ENCODE data around the gene SPOCK2.

Gene SPOCK2

DNA sequence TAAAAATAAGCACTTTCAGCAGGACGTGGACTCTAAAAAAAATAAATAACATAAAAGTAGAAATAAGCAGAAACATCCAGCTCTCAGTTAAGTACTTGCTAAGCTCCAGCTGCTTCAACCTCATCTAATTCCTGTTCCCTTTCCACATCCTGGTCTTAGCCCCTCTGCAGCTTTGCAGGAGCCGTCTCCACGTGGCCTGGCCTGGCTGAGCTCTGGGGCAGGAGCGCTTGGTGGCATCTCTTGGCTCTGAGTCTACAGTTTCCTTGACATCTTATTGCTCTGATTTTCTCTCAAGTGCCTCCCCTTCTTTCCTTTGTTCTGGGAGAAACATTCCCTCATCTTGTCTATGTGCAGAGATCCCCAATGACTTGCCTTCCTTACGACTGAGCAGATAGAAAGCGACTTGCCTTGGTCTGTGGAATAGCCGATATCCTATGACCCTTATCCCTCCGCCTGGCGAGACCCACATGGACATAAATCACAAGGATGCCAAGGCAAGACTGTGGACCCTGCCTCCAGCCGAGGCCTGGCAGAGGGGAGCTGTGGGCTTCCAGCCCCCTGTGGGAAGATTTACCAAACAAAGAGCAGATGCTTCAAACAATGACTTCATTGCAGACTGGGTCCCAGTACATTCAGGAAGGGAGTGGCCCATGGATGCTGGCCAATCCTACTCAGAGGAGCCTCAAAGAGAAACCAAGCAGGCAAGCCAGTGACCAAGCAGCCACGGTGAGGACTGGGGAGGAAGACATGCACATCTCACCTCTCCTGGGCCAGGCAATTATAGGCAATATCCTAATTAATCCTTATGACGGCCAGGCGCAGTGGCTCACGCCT is 61.9 kb downstream of the SPOCK2 start:
- no peak for DNase-seq

GRCh38 chr10:72025832-72026231 is 62.5 kb downstream of the SPOCK2 start:
- DNase-seq: no peak

DNA sequence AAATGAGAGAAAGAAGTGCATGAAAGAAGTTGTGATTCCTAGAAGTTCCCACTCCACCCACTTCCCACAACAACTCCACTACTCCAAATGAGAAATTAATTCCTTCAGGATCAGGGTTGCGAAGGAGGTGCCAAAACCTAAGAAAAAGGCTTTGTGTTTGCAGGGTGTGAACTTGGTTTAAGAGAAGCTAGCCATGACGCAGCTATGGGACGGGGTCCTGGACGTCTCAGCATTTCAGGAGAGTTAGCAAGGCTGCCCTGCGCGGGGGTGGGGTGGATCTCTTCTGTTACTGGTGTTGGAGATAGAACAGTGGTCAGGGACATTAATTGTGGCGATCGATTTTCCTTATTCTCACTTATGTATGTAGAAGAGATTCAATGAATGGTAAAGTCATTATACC is 63.0 kb downstream of the SPOCK2 start:
- no peak for DNase-seq

- DNase-seq: no peak
Observed at GRCh38 chr10:72024596-72024995, 63.8 kb downstream of the SPOCK2 start.

GRCh38 chr10:72022228-72022627 is 66.1 kb downstream of the SPOCK2 start:
- no peak for DNase-seq

- DNase-seq: no peak
Observed at GRCh38 chr10:72020914-72021809, 67.2 kb downstream of the SPOCK2 start.

DNA sequence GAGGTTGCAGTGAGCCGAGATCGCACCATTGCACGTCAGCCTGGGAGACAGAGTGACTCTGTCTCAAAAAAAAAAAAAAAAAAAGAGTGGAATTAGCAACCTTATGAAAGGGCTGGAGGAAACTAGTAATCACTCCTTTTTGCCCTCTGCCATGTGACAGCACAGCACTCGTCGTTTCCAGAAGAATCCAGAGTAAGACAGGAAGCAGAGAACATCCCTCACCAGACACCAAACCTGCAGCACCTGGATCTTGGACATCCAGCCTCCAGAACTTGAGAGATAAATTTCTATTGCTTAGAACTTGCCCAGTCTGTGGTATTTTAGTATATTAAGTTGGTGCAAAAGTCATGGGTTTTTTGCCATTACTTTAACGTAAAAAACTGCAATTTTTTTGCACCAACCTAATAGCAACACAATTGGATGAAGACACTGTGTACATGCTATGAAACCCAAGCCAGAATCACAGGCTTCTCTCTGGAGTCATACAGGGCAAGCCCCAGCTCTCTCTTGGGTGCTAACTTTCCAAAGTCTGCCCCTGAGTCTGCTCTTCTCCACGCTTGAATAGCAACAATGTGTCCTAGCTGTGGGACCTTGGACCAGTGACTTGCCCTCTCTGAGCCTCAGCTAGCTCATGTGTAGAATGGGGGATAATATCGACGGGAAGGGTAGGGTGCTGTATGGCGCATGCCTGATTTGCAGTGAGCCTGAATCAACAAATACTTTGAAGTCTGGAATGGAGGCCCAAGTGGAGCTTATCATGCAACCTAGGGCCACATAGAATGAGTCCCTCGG is 69.1 kb downstream of the SPOCK2 start:
- DNase-seq: no peak

DNA sequence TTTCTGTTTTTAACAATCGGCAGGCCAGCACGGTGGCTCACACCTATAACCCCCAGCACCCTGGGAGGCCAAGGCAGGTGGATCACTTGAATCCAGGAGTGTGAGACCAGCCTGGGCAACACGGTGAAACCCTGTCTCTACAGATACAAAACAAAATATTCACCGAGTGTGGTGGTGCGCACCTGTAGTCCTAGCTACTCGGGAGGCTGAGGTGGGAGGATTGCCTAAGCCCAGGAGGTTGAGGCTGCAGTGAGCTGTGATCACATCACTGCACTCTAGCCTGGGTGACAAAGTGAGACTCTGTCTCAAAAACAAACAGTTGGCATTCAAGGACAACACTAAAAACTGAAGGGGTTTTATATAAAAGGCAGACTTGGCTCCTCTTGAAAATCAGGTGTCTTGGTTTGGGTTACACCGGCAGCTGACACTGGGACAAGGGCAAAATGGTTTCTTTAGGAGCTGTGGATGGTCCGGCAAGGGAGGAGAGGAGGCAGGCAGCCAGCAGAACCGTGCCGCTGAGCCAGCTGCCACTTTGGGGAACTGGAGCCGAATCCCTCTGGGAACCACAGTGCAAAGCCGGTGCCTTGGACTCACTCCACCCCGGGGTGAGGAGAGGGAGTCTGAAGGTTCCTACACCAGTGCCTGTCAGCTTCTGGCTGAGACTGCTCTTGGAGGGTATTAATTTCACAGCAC is 71.6 kb downstream of the SPOCK2 start:
- no peak for DNase-seq

- DNase-seq: no peak
Observed at GRCh38 chr10:72015841-72016240, 72.5 kb downstream of the SPOCK2 start.

GRCh38 chr10:72014785-72015480 is 73.4 kb downstream of the SPOCK2 start:
- DNase-seq: no peak

DNA sequence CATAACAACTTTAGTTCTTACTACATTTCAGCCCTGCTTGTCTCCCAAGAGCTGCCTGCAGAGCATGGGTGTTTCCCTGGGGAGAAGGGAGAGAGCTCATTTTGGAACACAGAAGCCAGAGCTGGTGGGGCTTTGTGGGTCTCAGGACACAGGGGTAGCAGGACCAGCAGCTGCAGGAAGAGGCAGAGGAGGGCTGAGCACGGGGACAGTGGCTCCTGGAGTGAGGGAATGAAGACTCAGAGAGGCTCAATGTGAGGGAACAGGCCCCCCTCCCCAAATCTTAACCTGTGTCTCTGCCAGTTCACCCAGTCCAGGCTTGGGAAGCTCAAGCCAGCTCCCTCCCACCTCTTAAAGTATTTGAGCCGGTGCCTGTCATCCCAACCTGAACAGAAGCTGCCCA is 74.2 kb downstream of the SPOCK2 start:
- no peak for DNase-seq

GRCh38 chr10:72013202-72013945 is 75.0 kb downstream of the SPOCK2 start:
- no peak for DNase-seq

- DNase-seq: no peak
Observed at GRCh38 chr10:72012796-72013195, 75.6 kb downstream of the SPOCK2 start.

DNA sequence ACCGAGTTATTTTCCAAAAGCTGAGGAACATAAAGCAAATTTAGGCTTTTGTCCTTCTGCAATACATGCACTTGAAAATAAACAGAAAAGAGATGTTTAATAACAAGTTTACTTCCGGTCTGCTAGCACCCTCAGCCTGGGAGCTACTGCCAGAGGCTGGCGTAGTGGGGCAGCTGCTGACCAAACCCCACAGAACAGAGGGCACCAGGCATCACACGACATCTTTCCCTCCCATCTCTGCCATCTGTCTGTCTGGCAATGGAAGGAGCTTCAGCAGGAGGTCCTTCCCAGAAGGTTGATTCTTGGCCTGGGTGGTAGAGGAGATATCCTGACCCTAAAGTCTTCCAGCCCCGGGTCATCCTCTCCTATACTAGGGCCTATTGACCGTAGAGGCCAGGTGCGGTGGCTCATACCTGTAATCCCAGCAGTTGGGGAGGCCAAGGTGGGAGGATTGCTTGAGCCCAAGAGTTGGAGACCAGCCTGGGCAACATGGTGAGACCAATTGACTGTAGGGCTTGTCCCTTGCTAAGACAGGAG is 76.3 kb downstream of the SPOCK2 start:
- no peak for DNase-seq

GRCh38 chr10:72011468-72011867 is 76.9 kb downstream of the SPOCK2 start:
- DNase-seq: no peak

DNA sequence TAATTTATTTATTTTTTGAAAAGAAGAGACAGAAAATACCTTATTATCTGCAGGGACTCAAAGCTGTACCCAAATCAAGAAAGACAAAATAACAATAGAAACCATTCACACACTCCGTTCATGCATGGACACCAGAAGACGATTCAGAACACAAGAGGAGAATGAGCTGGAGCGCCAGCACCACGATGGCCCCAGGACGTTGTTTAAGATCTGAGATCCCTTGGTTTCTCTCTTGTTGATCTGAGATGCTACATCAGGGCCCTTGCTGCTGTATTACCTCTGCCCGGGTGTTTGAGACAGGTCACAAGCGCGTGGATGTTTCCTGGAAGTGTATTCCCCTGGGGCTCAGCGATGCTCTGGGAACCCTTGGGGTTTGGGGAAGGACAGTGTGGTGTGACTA is 77.3 kb downstream of the SPOCK2 start:
- no peak for DNase-seq

DNA sequence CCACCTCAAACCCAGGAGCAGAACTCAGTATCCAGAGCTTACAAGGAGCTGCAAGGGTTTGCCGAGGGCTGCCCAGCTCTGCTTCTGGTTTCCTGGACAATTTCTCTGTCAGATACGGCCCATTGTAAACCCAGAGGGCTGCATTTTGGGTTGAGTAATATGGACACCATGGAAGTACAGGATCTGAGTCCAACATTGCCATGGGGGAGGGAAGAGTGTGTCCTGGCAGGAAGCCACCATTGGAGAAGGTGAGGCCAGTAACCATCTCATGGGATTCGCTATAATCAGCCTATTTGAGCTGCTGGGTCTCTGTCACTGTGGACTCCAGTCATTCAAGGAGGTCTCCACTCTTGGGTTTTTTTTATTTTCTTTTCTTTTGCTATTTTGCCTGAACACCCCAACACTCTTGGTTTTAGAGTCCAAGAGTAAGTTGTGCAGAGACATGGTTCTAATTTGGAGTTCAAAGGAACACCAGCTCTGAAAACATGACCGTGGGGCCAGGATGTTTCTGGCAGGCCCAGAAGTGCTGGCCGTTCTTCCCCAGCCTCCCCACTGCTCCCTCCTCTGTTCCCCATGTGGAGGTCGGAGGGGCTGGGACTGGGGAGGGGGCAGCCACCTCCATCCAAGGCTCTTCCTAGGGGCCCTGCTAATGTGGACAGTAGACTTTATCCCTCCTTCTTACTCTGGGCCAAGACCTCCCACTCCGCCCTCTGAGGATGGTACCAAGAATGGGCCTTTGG is 77.9 kb downstream of the SPOCK2 start:
- DNase-seq: no peak

DNA sequence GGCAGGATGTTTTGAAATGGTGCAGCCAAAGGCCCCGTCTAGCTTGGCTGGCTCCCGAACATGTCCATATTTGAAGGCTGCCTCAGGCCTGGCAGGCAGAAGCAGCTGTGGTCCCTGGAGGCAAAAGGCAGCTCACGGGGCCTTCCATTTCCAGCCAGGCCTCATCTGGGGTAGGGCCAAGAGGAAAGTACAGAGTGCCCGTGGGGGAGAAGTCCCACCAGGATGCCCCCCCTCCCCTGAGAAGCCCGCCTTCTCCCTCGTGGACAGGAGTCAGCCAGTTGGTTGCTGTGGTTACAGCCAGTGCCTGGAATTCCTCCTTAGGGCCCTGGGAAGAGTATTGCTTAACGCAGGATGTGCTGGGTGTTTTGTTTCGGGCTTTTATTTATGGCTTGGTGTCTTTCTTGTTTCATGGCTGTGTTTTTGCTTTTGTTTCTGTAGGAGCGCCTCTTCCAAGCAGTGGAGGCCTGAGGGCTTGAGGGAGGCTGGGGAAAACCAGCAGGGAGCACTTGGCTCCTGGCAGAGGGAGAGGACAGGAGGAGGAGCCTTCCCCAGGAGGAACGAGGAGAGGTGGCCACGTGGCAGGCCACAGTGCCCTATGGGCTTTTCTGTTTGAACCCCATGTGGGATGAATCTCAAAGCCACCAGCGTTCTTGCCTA is 78.8 kb downstream of the SPOCK2 start:
- no peak for DNase-seq

DNA sequence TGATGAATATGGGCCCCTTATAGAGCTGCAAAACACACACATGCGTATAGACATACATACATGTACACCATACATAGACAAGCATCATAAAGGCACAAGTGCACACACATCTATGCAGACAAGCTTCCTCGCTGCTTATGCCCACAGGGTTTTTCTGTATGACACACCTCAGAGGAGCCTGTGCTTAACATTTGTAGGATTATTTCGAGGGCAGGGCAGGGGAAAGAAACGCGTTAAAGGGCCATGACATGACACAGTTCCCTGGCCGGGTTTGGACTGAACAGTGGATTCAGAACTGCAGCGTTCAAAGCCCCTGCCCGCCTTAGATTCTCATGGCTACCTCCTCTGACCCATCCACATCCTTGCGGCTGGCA is 79.3 kb downstream of the SPOCK2 start:
- no peak for DNase-seq
